Astrocyte of the cerebellum (primary cell): Measurements from ENCODE around the gene SCD5.
A peak's percentile ranks its signal among the peaks of the same experiment; 100 is the strongest.

Experiments
- DNase-seq: peaks from one replicate; pipeline ENCODE4 v3.0.0-alpha.2; 2011; ENCODE audit warnings: low read depth
- H3K4me3 ChIP-seq: 2 replicates; pipeline ENCODE4 v1.5.1; 2011; ENCODE audit warnings: mild to moderate bottlenecking, low read depth, low read length, moderate library complexity
- in situ Hi-C: cut with HindIII; loops from 2 replicates; pipeline ENCODE4 v1.10.0; 2017; ENCODE audit warnings: low sequenced_read_pairs
- TF ChIP-seq, protein P1 (sequence below): IDR thresholded peaks from 2 replicates; pipeline ENCODE4 v1.5.1; 2012; ENCODE audit warnings: low read length, low read depth, moderate library complexity, mild to moderate bottlenecking; ENCODE audit errors: missing control alignments

The SCD5 gene

DNA sequence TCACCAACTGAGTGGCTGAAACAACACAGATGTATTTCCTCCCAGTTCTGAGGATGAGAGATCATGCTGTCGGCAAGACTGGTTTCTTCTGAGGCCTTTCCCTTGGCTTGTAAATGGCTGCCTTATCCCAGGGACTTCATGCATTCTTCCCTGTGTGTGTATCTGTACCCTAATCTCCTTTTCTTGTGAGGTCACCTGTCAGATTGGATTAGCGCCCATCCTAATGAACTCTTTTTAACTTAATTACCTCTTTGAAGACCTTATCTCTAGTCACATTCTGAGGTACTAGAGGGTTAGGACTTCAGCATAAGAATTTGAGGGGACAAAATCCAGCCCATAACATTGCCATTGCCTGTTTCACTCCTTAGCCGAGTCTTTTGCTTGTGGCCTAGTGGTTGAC lies 177.3 kb downstream of the SCD5 start:
- DNase-seq = no peak
- no peak overlapping the region for H3K4me3 ChIP-seq
- TF ChIP-seq, protein P1, sequence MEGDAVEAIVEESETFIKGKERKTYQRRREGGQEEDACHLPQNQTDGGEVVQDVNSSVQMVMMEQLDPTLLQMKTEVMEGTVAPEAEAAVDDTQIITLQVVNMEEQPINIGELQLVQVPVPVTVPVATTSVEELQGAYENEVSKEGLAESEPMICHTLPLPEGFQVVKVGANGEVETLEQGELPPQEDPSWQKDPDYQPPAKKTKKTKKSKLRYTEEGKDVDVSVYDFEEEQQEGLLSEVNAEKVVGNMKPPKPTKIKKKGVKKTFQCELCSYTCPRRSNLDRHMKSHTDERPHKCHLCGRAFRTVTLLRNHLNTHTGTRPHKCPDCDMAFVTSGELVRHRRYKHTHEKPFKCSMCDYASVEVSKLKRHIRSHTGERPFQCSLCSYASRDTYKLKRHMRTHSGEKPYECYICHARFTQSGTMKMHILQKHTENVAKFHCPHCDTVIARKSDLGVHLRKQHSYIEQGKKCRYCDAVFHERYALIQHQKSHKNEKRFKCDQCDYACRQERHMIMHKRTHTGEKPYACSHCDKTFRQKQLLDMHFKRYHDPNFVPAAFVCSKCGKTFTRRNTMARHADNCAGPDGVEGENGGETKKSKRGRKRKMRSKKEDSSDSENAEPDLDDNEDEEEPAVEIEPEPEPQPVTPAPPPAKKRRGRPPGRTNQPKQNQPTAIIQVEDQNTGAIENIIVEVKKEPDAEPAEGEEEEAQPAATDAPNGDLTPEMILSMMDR = no peak
- in situ Hi-C loops = no loop called here

DNA sequence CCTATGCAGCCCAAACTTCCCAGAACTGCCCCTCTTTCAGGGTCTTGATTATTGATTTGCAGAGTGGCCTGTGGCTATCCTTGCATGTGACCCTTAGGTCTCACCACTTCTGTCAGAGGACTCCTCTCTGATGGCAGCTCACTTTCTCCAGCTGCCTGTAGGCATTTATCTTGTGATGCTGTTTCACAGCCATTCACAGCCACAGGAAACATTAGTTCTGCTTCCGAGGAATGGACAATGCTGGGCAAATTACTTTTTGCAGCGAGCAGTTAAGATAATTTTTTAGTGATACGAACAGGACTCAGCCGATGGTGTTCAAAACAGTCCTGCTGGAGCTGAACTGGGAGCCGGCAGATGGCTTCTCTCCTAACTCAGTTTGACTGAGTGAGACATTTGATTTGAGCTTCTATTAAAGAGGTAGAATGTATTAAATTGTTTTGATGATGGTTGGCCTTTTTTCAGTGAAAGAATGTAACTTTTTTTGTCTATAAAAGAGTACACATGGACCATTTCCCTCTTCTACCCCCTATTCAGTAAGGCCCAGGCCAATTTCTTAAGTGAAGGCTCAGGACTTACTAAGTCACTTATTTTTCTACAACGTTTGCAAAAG lies 178.4 kb downstream of the SCD5 start:
- TF ChIP-seq, protein P1 = no peak
- in situ Hi-C loops = no loop called here
- DNase-seq = no peak
- no peak overlapping the region for H3K4me3 ChIP-seq

DNA sequence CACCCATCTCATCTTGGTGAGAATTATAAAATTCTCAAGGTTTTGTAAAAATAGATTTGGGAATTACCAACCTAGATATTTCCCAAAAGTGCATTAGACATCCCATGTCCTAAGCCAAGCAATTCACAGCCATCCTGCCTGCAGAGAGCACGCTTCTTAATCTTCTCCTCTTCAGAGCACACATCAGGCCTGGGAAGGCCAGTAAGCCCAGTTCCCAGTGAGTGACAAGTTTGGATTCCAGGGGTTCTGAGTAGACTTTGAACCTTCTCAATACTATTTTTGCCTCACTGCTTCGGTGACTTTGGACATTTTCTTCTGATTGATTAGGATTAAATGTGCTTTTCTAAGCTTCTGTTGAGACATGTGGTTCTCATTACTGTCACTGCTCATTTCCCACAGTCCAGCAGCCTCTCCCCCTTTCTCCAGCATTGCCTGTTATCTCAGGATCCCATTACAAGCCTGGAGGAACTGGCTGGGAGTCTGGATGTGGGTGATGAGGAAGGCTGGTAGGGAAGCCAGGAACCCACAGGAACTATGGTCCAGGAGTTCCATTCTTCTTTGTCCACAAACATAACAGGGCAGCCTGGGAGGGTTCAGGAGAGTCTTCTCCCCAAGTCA lies 180.4 kb downstream of the SCD5 start:
- peak; percentile 79 for DNase-seq

DNA sequence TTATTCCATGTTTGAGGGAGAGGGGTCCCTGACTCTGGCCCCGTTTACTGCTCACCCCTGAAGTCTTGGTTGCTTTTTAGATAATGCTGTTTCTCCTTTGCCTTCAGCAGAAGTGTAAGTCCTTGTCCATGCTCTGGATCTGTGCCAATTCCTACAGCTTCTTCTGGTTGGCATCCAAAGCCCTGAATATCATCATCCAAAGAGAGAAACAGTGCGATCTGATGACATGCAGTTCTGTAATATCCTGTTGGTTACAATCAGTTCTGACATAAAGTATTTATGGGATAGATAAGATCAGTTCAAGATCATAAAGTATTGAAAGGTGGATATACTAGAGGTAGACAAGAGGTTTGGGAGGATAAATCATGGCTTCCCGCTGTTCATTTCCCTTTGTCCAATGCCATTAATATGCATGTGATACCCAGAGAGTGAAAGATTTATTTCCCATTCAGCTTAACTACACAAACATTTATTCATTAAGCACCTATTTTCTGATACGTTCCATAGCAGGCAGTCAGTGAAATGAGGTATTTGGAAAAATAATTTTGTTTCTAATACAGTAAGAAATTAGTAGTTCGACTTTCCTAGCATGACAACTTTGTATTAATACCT lies 183.7 kb downstream of the SCD5 start:
- no peak overlapping the region for H3K4me3 ChIP-seq
- TF ChIP-seq, protein P1 = no peak
- no peak for DNase-seq
- in situ Hi-C loops = loop anchor here (5.0 kb wide), 2 partner anchors 53 to 67 kb away; partner anchors contain the start of gene TMEM150C

More for the DNA sequence above, 180.4 kb downstream of the SCD5 start:
- no peak overlapping the region for H3K4me3 ChIP-seq
- in situ Hi-C loops = loop anchor here (5.0 kb wide), 2 partner anchors 56 to 64 kb away; partner anchors contain the start of gene TMEM150C
- TF ChIP-seq, protein P1 = no peak

DNA sequence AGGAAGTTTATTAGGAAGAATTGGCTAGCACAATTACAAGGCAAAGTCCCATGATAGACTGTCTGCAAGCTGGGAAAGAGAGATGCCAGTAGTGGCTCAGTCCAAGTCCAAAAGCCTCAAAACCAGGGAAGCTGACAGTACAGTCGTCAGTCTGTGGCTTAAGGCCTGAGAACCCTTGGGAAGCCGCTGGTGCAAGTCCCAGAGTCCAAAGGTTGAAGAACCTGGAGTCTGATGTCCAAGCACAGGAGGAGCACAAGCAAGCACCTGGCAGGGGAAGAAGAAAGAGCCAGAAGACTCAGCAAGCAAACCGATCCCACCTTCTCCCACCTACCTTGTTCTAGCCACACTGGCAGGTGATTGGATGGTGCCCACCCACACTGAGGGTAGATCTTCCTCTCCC lies 185.5 kb downstream of the SCD5 start:
- DNase-seq = no peak
- TF ChIP-seq, protein P1 = no peak
- in situ Hi-C loops = no loop called here
- no peak overlapping the region for H3K4me3 ChIP-seq

DNA sequence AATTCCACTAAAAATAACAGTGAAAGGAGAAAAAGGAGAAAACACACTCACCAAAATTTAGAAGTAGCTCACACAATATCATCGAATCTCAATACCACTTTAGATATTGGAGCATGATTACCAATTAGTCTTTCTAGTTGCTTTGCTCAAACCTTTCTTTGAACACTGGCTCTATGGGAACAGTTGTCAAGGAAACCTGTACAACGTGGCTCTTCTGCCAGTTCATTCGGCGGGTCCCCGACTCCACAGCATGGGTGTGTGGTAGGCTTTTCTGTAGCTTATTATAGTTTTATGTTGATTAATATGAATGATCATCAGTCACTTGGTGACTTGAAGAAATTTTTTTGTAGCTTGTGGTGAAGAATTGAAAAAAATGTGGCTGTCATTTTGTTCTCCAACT lies 186.6 kb downstream of the SCD5 start:
- DNase-seq = no peak
- in situ Hi-C loops = no loop called here
- TF ChIP-seq, protein P1 = no peak
- H3K4me3 ChIP-seq = no peak overlapping the region
